H1 (cell line): ENCODE data around the gene EPHA6. TPM values are rescaled to one million over a fixed set of nuclear protein-coding genes. Genes with fewer than 3 reads are reported as not detected.

Experiments
- CTCF ChIA-PET: fragments of 300-600 bp; sonication (Branson Sonifier 250); formaldehyde crosslinking; loops from one replicate; lab custom pipeline; 2021; ENCODE audit not compliant: partially characterized antibody; lab: Charles Lee
- POLR2A ChIA-PET: fragments of 300-600 bp; sonication (Branson Sonifier 250); formaldehyde crosslinking; loops from one replicate; lab custom pipeline; 2021; ENCODE audit warnings: inconsistent platforms; ENCODE audit not compliant: partially characterized antibody; lab: Charles Lee
- DNase-seq, 2 experiments: peaks; one replicate each; pipeline versions ENCODE4 v3.0.0 to v3.0.0-alpha.2; 2010 to 2022; ENCODE audit warnings: low spot score in 2 of 2, low read depth in 1 of 2, mixed read lengths in 1 of 2
- FAIRE-seq: peaks from 2 replicates; lab custom pipeline; 2011; peaks lifted over from hg19 to GRCh38; lab: Jason Lieb, UNC
- H2AFZ ChIP-seq: 2 replicates; pipeline ENCODE4 v1.8.1; 2012; ENCODE audit warnings: low read length, inconsistent platforms
- H2AK5ac ChIP-seq: 2 replicates; pipeline ENCODE4 v1.6.1; 2013; ENCODE audit warnings: low read depth, low read length
- H2BK120ac ChIP-seq: replicated peaks from 2 replicates; pipeline ENCODE3; 2013; ENCODE audit warnings: low read depth, low read length, inconsistent platforms
- H2BK12ac ChIP-seq: 2 replicates; pipeline ENCODE4 v1.6.1; 2013; ENCODE audit warnings: low read depth, low read length
- H2BK15ac ChIP-seq: 2 replicates; pipeline ENCODE4 v1.6.1; 2013; ENCODE audit warnings: low read length
- H2BK20ac ChIP-seq: 2 replicates; pipeline ENCODE4 v1.6.1; 2013; ENCODE audit warnings: low read length
- H2BK5ac ChIP-seq: 2 replicates; pipeline ENCODE4 v1.6.1; 2013; ENCODE audit warnings: low read depth, low read length
- H3K14ac ChIP-seq: 2 replicates; pipeline ENCODE4 v1.6.1; 2013; ENCODE audit warnings: inconsistent platforms; ENCODE audit not compliant: insufficient read length
- H3K18ac ChIP-seq: 2 replicates; pipeline ENCODE4 v1.6.1; 2013; ENCODE audit warnings: low read length; ENCODE audit errors: extremely low read depth
- H3K23ac ChIP-seq: 2 replicates; pipeline ENCODE4 v1.6.1; 2013; ENCODE audit warnings: inconsistent platforms; ENCODE audit not compliant: insufficient read length
- H3K23me2 ChIP-seq: 2 replicates; pipeline ENCODE4 v1.6.1; 2013; ENCODE audit warnings: low read depth, low read length
- H3K27ac ChIP-seq: 2 replicates; pipeline ENCODE4 v1.6.1; 2011; ENCODE audit warnings: low read depth, low read length, inconsistent platforms
- H3K27me3 ChIP-seq, 4 experiments: replicated peaks in 1 of 4; 1 replicate in 1 of 4; 2 replicates in 3 of 4; pipeline versions ENCODE4 v1.6.1 to v1.8.1; 2011 to 2013; ENCODE audit warnings: low read length in 3 of 4, mild to moderate bottlenecking in 3 of 4, inconsistent platforms in 2 of 4, mixed read lengths in 2 of 4, moderate library complexity in 1 of 4; ENCODE audit not compliant: control insufficient read depth in 3 of 4, insufficient read depth in 3 of 4; ENCODE audit errors: extremely low read depth in 1 of 4
- H3K36me3 ChIP-seq, 4 experiments: 2 replicates each; pipeline versions ENCODE4 v1.6.1 to v1.8.1; 2011 to 2013; ENCODE audit warnings: mild to moderate bottlenecking in 4 of 4, low read length in 3 of 4, moderate library complexity in 2 of 4, control low read depth in 1 of 4, inconsistent platforms in 1 of 4; ENCODE audit not compliant: insufficient read depth in 4 of 4, control insufficient read depth in 2 of 4
- H3K4ac ChIP-seq: replicated peaks from 2 replicates; pipeline ENCODE3; 2013; ENCODE audit warnings: low read length, low read depth, mixed read lengths, inconsistent platforms; ENCODE audit not compliant: insufficient read length
- H3K4me1 ChIP-seq, 4 experiments: replicated peaks in 1 of 4; 1 replicate in 1 of 4; 2 replicates in 3 of 4; pipeline versions ENCODE4 v1.6.1 to v1.8.1; 2011 to 2013; ENCODE audit warnings: low read length in 3 of 4, inconsistent platforms in 2 of 4, mixed read lengths in 1 of 4; ENCODE audit not compliant: insufficient read depth in 4 of 4, control insufficient read depth in 3 of 4
- H3K4me2 ChIP-seq, 2 experiments: 2 replicates each; pipeline versions ENCODE4 v1.6.1 to v1.8.1; 2011 to 2013; ENCODE audit warnings: low read depth in 2 of 2, low read length in 2 of 2, control low read depth in 1 of 2, inconsistent platforms in 1 of 2, mild to moderate bottlenecking in 1 of 2; ENCODE audit not compliant: insufficient read depth in 1 of 2
- H3K4me3 ChIP-seq, 4 experiments: fragments of 200-600, 300-600 bp in 1 of 4; sonication (generic), shearing (Covaris generic), sonication (Bioruptor Twin) in 1 of 4; 2 replicates each; pipeline versions ENCODE4 v1.5.1 to v1.8.1; 2011 to 2016; ENCODE audit warnings: low read length in 4 of 4, low read depth in 3 of 4, control low read depth in 2 of 4, inconsistent platforms in 2 of 4, mild to moderate bottlenecking in 2 of 4, mixed read lengths in 1 of 4, moderate library complexity in 1 of 4; ENCODE audit not compliant: insufficient read depth in 2 of 4; ENCODE audit errors: extremely low read depth in 1 of 4
- H3K56ac ChIP-seq: replicated peaks from 2 replicates; pipeline ENCODE3; 2013; ENCODE audit warnings: low read depth, mild to moderate bottlenecking, mixed read lengths, low read length, inconsistent platforms; ENCODE audit not compliant: insufficient read length
- H3K79me1 ChIP-seq: 2 replicates; pipeline ENCODE4 v1.6.1; 2013; ENCODE audit warnings: low read depth, low read length, control low read depth
- H3K79me2 ChIP-seq, 2 experiments: 2 replicates each; pipeline versions ENCODE4 v1.6.1 to v1.8.1; 2012 to 2013; ENCODE audit warnings: low read length in 2 of 2, mild to moderate bottlenecking in 2 of 2, inconsistent platforms in 1 of 2; ENCODE audit not compliant: insufficient read depth in 2 of 2, control insufficient read depth in 1 of 2
- H3K9ac ChIP-seq, 4 experiments: replicated peaks in 1 of 4; 1 replicate in 1 of 4; 2 replicates in 3 of 4; pipeline versions ENCODE4 v1.6.1 to v1.8.1; 2011 to 2013; ENCODE audit warnings: low read depth in 3 of 4, low read length in 3 of 4, control low read depth in 2 of 4, mild to moderate bottlenecking in 2 of 4, moderate library complexity in 2 of 4, inconsistent platforms in 1 of 4; ENCODE audit errors: extremely low read depth in 1 of 4
- H3K9me3 ChIP-seq, 2 experiments: 2 replicates each; pipeline versions ENCODE4 v1.6.1 to v1.8.1; 2012 to 2013; ENCODE audit warnings: mild to moderate bottlenecking in 2 of 2, moderate library complexity in 2 of 2, control low read depth in 1 of 2, inconsistent platforms in 1 of 2, low read depth in 1 of 2, low read length in 1 of 2, mixed read lengths in 1 of 2; ENCODE audit not compliant: insufficient read depth in 2 of 2
- H4K20me1 ChIP-seq, 2 experiments: replicated peaks in 1 of 2; 2 replicates each; pipeline versions ENCODE3 to v1.8.1; 2011 to 2013; ENCODE audit warnings: inconsistent platforms in 2 of 2, low read length in 2 of 2, mild to moderate bottlenecking in 1 of 2; ENCODE audit not compliant: insufficient read depth in 2 of 2, control insufficient read depth in 1 of 2
- H4K5ac ChIP-seq: 2 replicates; pipeline ENCODE4 v1.6.1; 2013; ENCODE audit warnings: low read length, low read depth, mixed read lengths, inconsistent platforms; ENCODE audit not compliant: insufficient read length
- H4K8ac ChIP-seq: 2 replicates; pipeline ENCODE4 v1.8.0; 2013; ENCODE audit warnings: mild to moderate bottlenecking, moderate library complexity, low read length, inconsistent platforms; ENCODE audit not compliant: insufficient read depth; ENCODE audit errors: extremely low read depth
- H4K91ac ChIP-seq: replicated peaks from 2 replicates; pipeline ENCODE3; 2013; ENCODE audit warnings: low read length, mixed read lengths, inconsistent platforms; ENCODE audit not compliant: insufficient read length
- BACH1 ChIP-seq: IDR thresholded peaks from 2 replicates; pipeline ENCODE4 v1.6.1; 2012; ENCODE audit warnings: low read length, improper control_type of control experiment
- BCL11A ChIP-seq, 2 experiments: IDR thresholded peaks; one replicate each; pipeline ENCODE4 v1.6.1; 2011; ENCODE audit warnings: low read depth in 2 of 2, low read length in 2 of 2, mild to moderate bottlenecking in 2 of 2
- CHD2 ChIP-seq: IDR thresholded peaks from 2 replicates; pipeline ENCODE4 v1.6.1; 2012; ENCODE audit warnings: low read length, improper control_type of control experiment
- GABPA ChIP-seq: IDR thresholded peaks from 2 replicates; pipeline ENCODE4 v1.6.1; 2011; ENCODE audit warnings: mild to moderate bottlenecking, low read length, moderate library complexity, borderline replicate concordance; ENCODE audit not compliant: insufficient read depth
- KDM4A ChIP-seq: IDR thresholded peaks from one replicate; pipeline ENCODE4 v1.7.1; 2012; ENCODE audit warnings: low read depth, mild to moderate bottlenecking, moderate library complexity, low read length, inconsistent platforms; ENCODE audit not compliant: severe bottlenecking
- PHF8 ChIP-seq: fragments of 200-600 bp; sonication (generic); conservative IDR thresholded peaks from 2 replicates; pipeline ENCODE4 v1.7.1; 2012; ENCODE audit warnings: low read depth, mild to moderate bottlenecking, inconsistent platforms, low read length, moderate library complexity
- POLR2A ChIP-seq, 2 experiments: IDR thresholded peaks; 1 replicate in 1 of 2; 2 replicates in 1 of 2; pipeline ENCODE4 v1.6.1; 2011; ENCODE audit warnings: low read depth in 2 of 2, low read length in 2 of 2, mild to moderate bottlenecking in 2 of 2; ENCODE audit errors: control extremely low read depth in 1 of 2
- RAD21 ChIP-seq, 2 experiments: IDR thresholded peaks in 1 of 2; conservative IDR thresholded peaks in 1 of 2; 2 replicates each; pipeline ENCODE4 v1.6.1; 2011; ENCODE audit warnings: low read depth in 2 of 2, low read length in 2 of 2, improper control_type of control experiment in 1 of 2, inconsistent platforms in 1 of 2, mild to moderate bottlenecking in 1 of 2, moderate library complexity in 1 of 2
- RBBP5 ChIP-seq: IDR thresholded peaks from 2 replicates; pipeline ENCODE4 v1.7.1; 2012; ENCODE audit warnings: low read depth, mild to moderate bottlenecking, inconsistent platforms, low read length, moderate library complexity, borderline replicate concordance
- WGBS, 2 experiments: shearing (Covaris generic) in 1 of 2; methylation state at CpG; one replicate each; pipeline versions ENCODE4 v1.1.6 to v1.1.7; 2013 to 2015; ENCODE audit warnings: low lambda C conversion rate in 2 of 2, mixed read lengths in 2 of 2, inconsistent platforms in 1 of 2, low coverage in 1 of 2, missing lambda C conversion rate in 1 of 2; ENCODE audit not compliant: insufficient replicate concordance in 2 of 2, insufficient coverage in 1 of 2, insufficient read length in 1 of 2; ENCODE audit errors: extremely low coverage in 1 of 2, missing lambda C conversion rate in 1 of 2; 5-methylcytosine and 5-hydroxymethylcytosine counted together
- polyA plus RNA-seq, 7 experiments: library from polyadenylated mRNA; depleted of rRNA in 3 of 7; stranded (reverse) in 5 of 7; unstranded in 2 of 7; fragments of >200 nt in 5 of 7; fragments of 200-250 nt in 2 of 7; gene quantifications; 1 replicate in 5 of 7; 2 replicates in 1 of 7; 4 replicates in 1 of 7; pipeline versions ENCODE4 v1.2.1 to v1.2.3, GENCODE V29; 2011 to 2013; ENCODE audit warnings: missing spikeins in 2 of 7, mixed read lengths in 2 of 7
- total RNA-seq: library from RNA; stranded (reverse); fragmentation: NEBNext Ultra II Directional; extraction: Animal tissue kit (Norgen Biotek cat#: 25700); gene quantifications from 2 replicates; pipeline ENCODE4 v1.2.1, GENCODE V29; 2021

Gene EPHA6
- total and polyA plus RNA-seq, 2 of the 8 experiments (the other 6 are each of a cell fraction or from before 2014, with no cell fraction given) = 0.83 to 3.2 TPM

- H3K14ac ChIP-seq = no peak overlapping the region
- H3K4me1 ChIP-seq = peaks cover 0 to 3% (median 0%) of the 10 kb centered on the region in 4 experiments; a peak in 1 of 7 replicates
- no peak overlapping the region for H2BK15ac ChIP-seq
- no peak overlapping the region for H3K23ac ChIP-seq
- POLR2A ChIA-PET = no interaction called here
- no peaks in the 10 kb centered on the region for H3K79me2 ChIP-seq
- H3K4me3 ChIP-seq = no peak overlapping the region
- TF ChIP-seq PHF8 = no peak
- TF ChIP-seq BCL11A (IDR thresholded peaks at IDR 0.05; ENCODE audit: low read depth in 2 of 2, low read length in 2 of 2) = no peak
- TF ChIP-seq POLR2A (IDR thresholded peaks at IDR 0.05; ENCODE audit: control extremely low read depth in 1 of 2, low read depth in 2 of 2, low read length in 2 of 2) = no peak
- TF ChIP-seq RAD21 (IDR thresholded peaks at IDR 0.05 in 1 of 2, conservative IDR thresholded peaks at IDR 0.05 in 1 of 2; ENCODE audit: low read depth in 2 of 2, low read length in 2 of 2) = no peak
- TF ChIP-seq BACH1 = no peak
- no peak for TF ChIP-seq RBBP5
- TF ChIP-seq CHD2 = no peak
- TF ChIP-seq GABPA = no peak
- no peak for TF ChIP-seq KDM4A
- H3K56ac ChIP-seq = no peak overlapping the region
- no peaks in the 10 kb centered on the region for H3K36me3 ChIP-seq
- H2BK20ac ChIP-seq = no peak overlapping the region
- H3K4me2 ChIP-seq = no peak overlapping the region
- H3K27me3 ChIP-seq = no peaks in the 10 kb centered on the region
- no peak overlapping the region for H2AK5ac ChIP-seq
- no peak overlapping the region for H4K8ac ChIP-seq
- no peak overlapping the region for H3K27ac ChIP-seq
- FAIRE-seq = no peak
- DNase-seq = no peak
- no peaks in the 10 kb centered on the region for H3K79me1 ChIP-seq
- 94% methylated on average over 3 of the region's 3 CpGs; no CpG with 5 or more reads in 1 of the 2 experiments for WGBS, 2 experiments
- H3K9me3 ChIP-seq = no peaks in the 10 kb centered on the region
- no peaks in the 10 kb centered on the region for H4K20me1 ChIP-seq
- H4K91ac ChIP-seq = no peak overlapping the region
- CTCF ChIA-PET = interaction anchor here (1.4 kb wide), 1 partner anchor 18 kb away, joined by 3 read pairs; no protein-coding TSS in a partner anchor
- no peak overlapping the region for H3K18ac ChIP-seq
- H3K23me2 ChIP-seq = no peaks in the 10 kb centered on the region; the same call in 1 of the 2 replicates
- H3K9ac ChIP-seq = no peak overlapping the region
- no peak overlapping the region for H2BK5ac ChIP-seq
- H4K5ac ChIP-seq = no peak overlapping the region
- H2AFZ ChIP-seq = no peak overlapping the region
- no peak overlapping the region for H2BK120ac ChIP-seq
- H2BK12ac ChIP-seq = no peak overlapping the region
- no peak overlapping the region for H3K4ac ChIP-seq
Observed at GRCh38 chr3:97230486-97230885, 416.1 kb downstream of the EPHA6 start.
